BLaER1 treated with 17β-estradiol and CSF1 and Interleukin-3, amounts not matched to agents 10 nM and 100 nM (cell line): Measurements from ENCODE around the gene MLYCD.

Experiments
- H3K27ac ChIP-seq, 11 experiments: shearing (Covaris generic); formaldehyde crosslinking; 2 replicates each; pipeline ENCODE4 v1.8.1; 2022
- H3K27me3 ChIP-seq, 11 experiments: shearing (Covaris generic); formaldehyde crosslinking; 2 replicates each; pipeline ENCODE4 v1.8.1; 2022
- H3K36me3 ChIP-seq, 11 experiments: shearing (Covaris generic); formaldehyde crosslinking; 2 replicates each; pipeline ENCODE4 v1.8.1; 2022
- H3K4me1 ChIP-seq, 10 experiments: shearing (Covaris generic); formaldehyde crosslinking; 2 replicates each; pipeline ENCODE4 v1.8.1; 2022
- H3K4me2 ChIP-seq, 11 experiments: shearing (Covaris generic); formaldehyde crosslinking; 2 replicates each; pipeline ENCODE4 v1.8.1; 2022
- H3K4me3 ChIP-seq, 10 experiments: shearing (Covaris generic); formaldehyde crosslinking; 2 replicates each; pipeline ENCODE4 v1.8.1; 2022
- H3K9ac ChIP-seq, 11 experiments: shearing (Covaris generic); formaldehyde crosslinking; 2 replicates each; pipeline ENCODE4 v1.8.1; 2022
- H3K9me3 ChIP-seq, 11 experiments: shearing (Covaris generic); formaldehyde crosslinking; replicated peaks in 1 of 11; 2 replicates each; pipeline ENCODE4 v1.8.1; 2022
- H4K20me1 ChIP-seq, 11 experiments: shearing (Covaris generic); formaldehyde crosslinking; 2 replicates each; pipeline ENCODE4 v1.8.1; 2022
- Cebpa-rat ChIP-seq, 11 experiments: shearing (Covaris generic); IDR thresholded peaks; 2 replicates each; pipeline ENCODE4 v1.8.1; 2022

Gene MLYCD

GRCh38 chr16:83961591-83961990 is 62.7 kb downstream of the MLYCD start:
- H3K4me2 ChIP-seq = no peak overlapping the region
- no peaks in the 10 kb centered on the region; a peak in 1 of 22 replicates for H4K20me1 ChIP-seq
- TF ChIP-seq Cebpa-rat (IDR thresholded peaks at IDR 0.05) = no peak
- peaks cover 0 to 9% (median 0%) of the 10 kb centered on the region in 11 experiments; a peak in 3 of 22 replicates for H3K36me3 ChIP-seq
- no peak overlapping the region; a peak in 1 of 22 replicates for H3K9ac ChIP-seq
- no peak overlapping the region for H3K4me3 ChIP-seq
- H3K27me3 ChIP-seq = no peaks in the 10 kb centered on the region
- H3K9me3 ChIP-seq = no peaks in the 10 kb centered on the region
- H3K4me1 ChIP-seq = peaks cover 0 to 20% (median 0%) of the 10 kb centered on the region in 10 experiments; a peak in 8 of 20 replicates
- no peak overlapping the region for H3K27ac ChIP-seq

- no peak overlapping the region for H3K9ac ChIP-seq
- peaks cover 0 to 20% (median 0%) of the 10 kb centered on the region in 10 experiments; a peak in 8 of 20 replicates for H3K4me1 ChIP-seq
- no peak overlapping the region for H3K4me3 ChIP-seq
- H4K20me1 ChIP-seq = no peaks in the 10 kb centered on the region; a peak in 1 of 22 replicates
- peaks cover 0 to 9% (median 0%) of the 10 kb centered on the region in 11 experiments; a peak in 3 of 22 replicates for H3K36me3 ChIP-seq
- no peak for TF ChIP-seq Cebpa-rat (IDR thresholded peaks at IDR 0.05)
- H3K4me2 ChIP-seq = no peak overlapping the region
- H3K27ac ChIP-seq = no peak overlapping the region
- peaks cover 0 to 9% (median 5%) of the 10 kb centered on the region in 11 experiments; a peak in 17 of 22 replicates for H3K27me3 ChIP-seq
- no peaks in the 10 kb centered on the region for H3K9me3 ChIP-seq
Observed at GRCh38 chr16:83963277-83964119, 64.6 kb downstream of the MLYCD start.

- H3K27ac ChIP-seq = no peak overlapping the region
- H3K36me3 ChIP-seq = peaks cover 0 to 9% (median 0%) of the 10 kb centered on the region in 11 experiments; a peak in 3 of 22 replicates
- no peak overlapping the region for H3K4me2 ChIP-seq
- TF ChIP-seq Cebpa-rat (IDR thresholded peaks at IDR 0.05) = no peak
- H3K9ac ChIP-seq = no peak overlapping the region
- peaks cover 0 to 10% (median 0%) of the 10 kb centered on the region in 10 experiments; a peak in 8 of 20 replicates for H3K4me1 ChIP-seq
- H3K9me3 ChIP-seq = no peaks in the 10 kb centered on the region
- no peaks in the 10 kb centered on the region for H4K20me1 ChIP-seq
- no peak overlapping the region for H3K4me3 ChIP-seq
- peaks cover 12 to 22% (median 18%) of the 10 kb centered on the region in 11 experiments for H3K27me3 ChIP-seq
Observed at GRCh38 chr16:83964684-83965443, 65.9 kb downstream of the MLYCD start.

- Histone ChIP-seq H3K27ac (no peak overlapping the region), H3K36me3 (peaks cover 0 to 8% (median 0%) of the 10 kb centered on the region in 11 experiments; a peak in 3 of 22 replicates)
Observed at GRCh38 chr16:83965444-83966152, 66.7 kb downstream of the MLYCD start.

GRCh38 chr16:83966153-83966696 is 67.3 kb downstream of the MLYCD start:
- Histone ChIP-seq H3K4me3 (no peak overlapping the region), H3K9ac (no peak overlapping the region), H3K27ac (no peak overlapping the region), H3K4me2 (no peak overlapping the region), H3K36me3 (peaks cover 0 to 5% (median 0%) of the 10 kb centered on the region in 11 experiments; a peak in 3 of 22 replicates), H4K20me1 (peaks cover 0 to 7% (median 0%) of the 10 kb centered on the region in 11 experiments; a peak in 4 of 22 replicates), H3K4me1 (no peaks in the 10 kb centered on the region), H3K27me3 (peaks cover 14 to 32% (median 24%) of the 10 kb centered on the region in 11 experiments), H3K9me3 (no peaks in the 10 kb centered on the region)
- TF ChIP-seq Cebpa-rat (IDR thresholded peaks at IDR 0.05) = no peak

More at GRCh38 chr16:83965444-83966152, 66.7 kb downstream of the MLYCD start:
- H3K4me2 ChIP-seq = no peak overlapping the region
- TF ChIP-seq Cebpa-rat (IDR thresholded peaks at IDR 0.05) = no peak
- peaks cover 0 to 3% (median 0%) of the 10 kb centered on the region in 10 experiments; a peak in 6 of 20 replicates for H3K4me1 ChIP-seq
- H3K9ac ChIP-seq = no peak overlapping the region
- H3K9me3 ChIP-seq = no peaks in the 10 kb centered on the region
- H3K27me3 ChIP-seq = peaks cover 14 to 30% (median 24%) of the 10 kb centered on the region in 11 experiments
- H3K4me3 ChIP-seq = no peak overlapping the region
- H4K20me1 ChIP-seq = peaks cover 0 to under 1% (median 0%) of the 10 kb centered on the region in 11 experiments; a peak in 1 of 22 replicates

GRCh38 chr16:83967091-83967490 is 68.2 kb downstream of the MLYCD start:
- peaks cover 0 to 12% (median 0%) of the 10 kb centered on the region in 11 experiments; a peak in 4 of 22 replicates for H4K20me1 ChIP-seq
- TF ChIP-seq Cebpa-rat (IDR thresholded peaks at IDR 0.05) = no peak
- H3K4me2 ChIP-seq = no peak overlapping the region
- no peak overlapping the region for H3K9ac ChIP-seq
- no peaks in the 10 kb centered on the region for H3K9me3 ChIP-seq
- no peaks in the 10 kb centered on the region; a peak in 1 of 20 replicates for H3K4me1 ChIP-seq
- H3K27ac ChIP-seq = no peak overlapping the region
- H3K36me3 ChIP-seq = peaks cover 0 to 5% (median 0%) of the 10 kb centered on the region in 11 experiments; a peak in 2 of 22 replicates
- H3K4me3 ChIP-seq = no peak overlapping the region
- peaks cover 14 to 37% (median 24%) of the 10 kb centered on the region in 11 experiments for H3K27me3 ChIP-seq

GRCh38 chr16:83967838-83968305 is 69.0 kb downstream of the MLYCD start, which contains the start of gene NECAB2:
Gene NECAB2, plus strand, starts transcription at chr16:83968244. Its CDS starts 405 bp downstream, at chr16:83968649.
- peaks cover 0 to 14% (median 0%) of the 10 kb centered on the region in 11 experiments; a peak in 5 of 22 replicates for H4K20me1 ChIP-seq
- no peak for TF ChIP-seq Cebpa-rat (IDR thresholded peaks at IDR 0.05)
- H3K9me3 ChIP-seq = no peaks in the 10 kb centered on the region
- H3K27ac ChIP-seq = no peak within 1 kb of the TSS
- H3K4me2 ChIP-seq = no peak within 1 kb of the TSS
- no peak within 1 kb of the TSS for H3K9ac ChIP-seq
- peaks cover 14 to 37% (median 24%) of the 10 kb centered on the region in 11 experiments for H3K27me3 ChIP-seq
- H3K36me3 ChIP-seq = peaks cover 0 to 5% (median 0%) of the 10 kb centered on the region in 11 experiments; a peak in 2 of 22 replicates
- H3K4me1 ChIP-seq = no peaks in the 10 kb centered on the region; a peak in 1 of 20 replicates
- H3K4me3 ChIP-seq = no peak within 1 kb of the TSS
